CD1c-positive myeloid dendritic cell (primary cell): ENCODE data around the gene KCNMA1.

Source experiments
- DNase-seq: peaks from one replicate; pipeline ENCODE4 v3.0.0-alpha.2; 2016; ENCODE audit errors: extremely low spot score

The KCNMA1 gene

DNA sequence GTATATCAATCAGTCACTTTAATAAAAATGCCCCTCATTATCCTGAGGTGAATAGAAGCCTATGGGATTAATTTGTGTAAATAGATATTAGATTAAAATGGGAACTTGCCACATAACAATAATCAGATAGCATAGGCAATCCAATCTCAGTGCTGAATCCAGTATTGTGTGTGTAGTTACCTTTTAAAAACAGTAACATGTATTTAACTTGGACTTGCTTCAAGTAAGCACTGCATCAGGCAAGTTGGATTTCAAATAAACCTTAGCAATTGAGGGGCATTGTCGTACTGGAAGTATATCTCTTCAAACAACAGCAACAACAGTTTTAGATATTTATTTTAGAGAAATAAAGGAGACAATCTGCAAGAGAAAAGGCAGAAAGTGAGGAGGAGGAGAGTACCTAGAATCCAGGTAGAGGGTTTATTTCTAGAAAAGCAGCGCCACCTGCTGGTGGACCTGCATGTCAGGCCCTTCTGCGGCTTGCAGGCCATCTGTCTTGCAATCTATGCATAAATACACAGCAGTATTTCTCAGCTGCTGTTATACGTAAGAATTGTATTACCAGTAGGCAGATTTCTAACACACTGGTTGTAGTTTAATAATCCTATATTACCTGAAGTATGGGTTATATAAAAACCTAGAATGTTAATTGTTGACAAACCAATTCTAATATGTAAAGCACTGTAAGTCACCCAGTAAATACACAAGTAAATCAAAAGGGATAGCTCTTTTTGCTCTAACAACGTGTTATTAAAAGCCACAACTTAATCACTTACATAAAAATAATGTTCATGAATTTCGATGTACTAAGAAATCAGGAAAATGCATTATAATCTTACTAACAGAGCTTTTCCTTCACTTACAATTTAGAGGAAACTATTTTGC, 652.8 kb downstream of the KCNMA1 start:
- DNase-seq = peak; percentile 70

DNA sequence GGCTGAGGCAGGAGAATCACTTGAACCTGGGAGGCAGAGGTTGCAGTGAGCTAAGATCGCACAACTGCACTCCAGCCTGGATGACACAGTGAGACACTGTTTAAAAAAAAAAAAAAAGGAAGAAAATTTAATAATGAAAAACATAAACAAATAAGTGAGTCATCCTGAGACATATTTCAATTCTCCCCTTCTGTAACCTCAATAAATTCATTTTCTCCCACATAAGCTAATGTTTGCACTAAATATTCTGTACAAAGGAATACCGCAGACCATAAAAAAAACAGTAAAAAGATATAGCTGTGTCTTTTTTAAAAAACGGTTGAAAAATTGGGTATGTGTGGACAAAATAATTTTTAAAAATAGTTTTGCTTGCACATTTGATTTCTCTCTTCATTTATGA, 654.0 kb downstream of the KCNMA1 start:
- DNase-seq = no peak

DNA sequence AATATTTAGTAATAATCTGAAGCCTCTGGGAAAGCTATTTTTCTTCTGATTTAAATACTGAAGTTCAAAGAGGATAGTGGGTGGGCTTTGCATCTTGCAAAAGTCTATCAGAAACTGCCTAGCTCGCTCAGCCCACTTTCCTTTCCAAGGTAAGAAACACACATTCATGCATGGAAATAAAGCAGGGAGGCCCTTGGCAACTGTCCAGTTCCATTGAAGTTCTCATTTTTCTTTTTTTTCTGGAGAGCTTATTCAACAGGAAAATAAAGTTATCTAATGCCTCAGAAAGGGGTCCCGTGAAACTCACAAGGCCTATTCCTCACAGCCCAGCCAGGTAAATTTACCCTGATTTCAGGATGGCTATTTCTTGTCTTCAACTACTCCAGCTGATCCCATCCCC, 654.9 kb downstream of the KCNMA1 start:
- no peak for DNase-seq

DNA sequence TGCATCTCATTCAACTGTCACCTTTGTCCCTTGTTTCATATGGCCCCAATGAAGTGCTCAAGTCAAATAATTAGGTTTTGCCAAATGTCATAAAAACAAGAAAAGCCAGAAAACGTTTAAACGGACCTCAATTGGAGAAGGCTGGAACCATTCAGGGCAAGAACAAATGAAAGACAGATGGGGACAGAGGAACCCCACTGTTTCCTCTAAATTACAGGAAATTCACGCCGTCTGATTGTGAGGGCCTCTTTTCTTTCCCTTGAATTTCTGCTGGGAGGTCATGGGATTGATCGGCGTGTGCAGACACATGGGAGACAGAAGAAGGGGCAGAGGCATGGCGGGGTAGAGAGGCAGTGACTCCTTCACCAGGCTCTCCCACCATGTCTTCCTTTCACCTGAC, 656.4 kb downstream of the KCNMA1 start:
- DNase-seq = no peak

DNA sequence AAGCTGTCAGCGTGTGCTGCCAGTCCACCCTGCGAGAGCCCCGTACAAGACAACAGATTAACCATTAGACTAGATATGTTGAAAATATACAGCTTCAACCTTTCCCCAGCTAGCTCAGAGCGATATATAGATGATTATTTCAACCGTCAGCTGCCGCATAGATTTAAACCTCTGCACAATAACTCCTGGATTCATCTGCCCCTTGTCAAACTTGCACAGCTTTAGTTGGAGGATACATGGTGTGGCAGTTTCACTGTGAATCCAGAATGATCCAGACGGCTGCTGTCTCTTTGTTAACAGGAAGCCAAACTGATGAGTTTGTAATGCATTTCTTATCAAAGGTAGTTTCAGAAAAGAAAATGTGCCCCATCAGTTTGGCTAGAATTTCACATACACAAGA, 659.7 kb downstream of the KCNMA1 start:
- DNase-seq = no peak

DNA sequence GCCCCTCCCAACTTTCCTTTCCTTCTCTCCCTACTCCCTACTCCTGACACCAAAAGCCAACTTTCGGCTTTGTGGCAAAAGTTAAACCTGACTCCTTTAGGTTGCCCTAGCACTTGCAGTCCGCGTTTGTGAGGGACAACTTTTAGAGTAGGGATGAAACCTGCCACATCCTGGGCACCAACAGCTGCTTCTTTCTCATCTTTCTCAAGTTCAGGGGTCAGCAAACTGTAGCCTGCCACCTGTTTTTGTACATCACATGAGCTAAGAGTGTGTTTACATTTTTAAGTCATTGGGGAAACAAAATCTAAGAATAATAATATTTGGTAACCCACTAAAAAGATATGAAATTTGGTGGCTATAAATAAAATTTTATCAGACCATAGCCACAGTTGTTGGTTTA, 660.6 kb downstream of the KCNMA1 start:
- no peak for DNase-seq

DNA sequence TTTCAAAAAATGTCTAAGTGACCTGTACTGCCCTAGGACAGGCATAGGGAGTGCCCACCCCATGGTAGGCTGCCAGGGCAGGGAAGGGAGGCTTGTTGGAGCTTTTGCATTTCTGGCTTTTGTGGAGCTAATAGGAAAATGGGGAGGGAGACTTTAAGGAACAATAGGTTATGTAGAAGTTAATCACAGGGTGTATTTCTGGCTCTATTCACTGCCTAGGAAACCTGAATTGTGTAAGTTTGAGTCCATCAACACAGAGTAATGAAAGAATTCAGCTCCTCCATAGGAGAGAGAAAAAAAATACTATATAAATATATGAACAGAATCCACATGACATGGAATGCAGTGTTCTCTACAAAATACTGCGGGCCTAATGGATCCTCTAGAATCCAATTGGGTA, 661.5 kb downstream of the KCNMA1 start:
- DNase-seq = no peak

DNA sequence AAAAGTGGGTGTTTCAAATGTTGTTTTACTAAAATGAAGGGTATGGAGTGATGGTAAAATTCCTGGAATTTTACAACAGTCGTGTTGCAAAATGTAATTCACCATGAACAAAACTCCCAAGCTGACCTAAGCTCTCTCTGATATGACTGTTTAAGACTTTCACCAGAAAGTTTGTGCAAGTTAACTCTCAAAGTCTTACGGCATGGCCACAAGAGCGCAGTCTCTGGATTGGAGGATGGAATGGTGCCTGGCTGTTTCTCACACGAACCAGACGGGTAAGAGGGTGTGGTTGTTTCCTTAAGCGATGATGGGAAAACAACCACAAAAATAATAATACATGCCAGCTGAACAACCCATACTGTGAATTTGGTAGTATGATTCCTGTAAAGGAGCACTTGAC, 662.5 kb downstream of the KCNMA1 start:
- no peak for DNase-seq

DNA sequence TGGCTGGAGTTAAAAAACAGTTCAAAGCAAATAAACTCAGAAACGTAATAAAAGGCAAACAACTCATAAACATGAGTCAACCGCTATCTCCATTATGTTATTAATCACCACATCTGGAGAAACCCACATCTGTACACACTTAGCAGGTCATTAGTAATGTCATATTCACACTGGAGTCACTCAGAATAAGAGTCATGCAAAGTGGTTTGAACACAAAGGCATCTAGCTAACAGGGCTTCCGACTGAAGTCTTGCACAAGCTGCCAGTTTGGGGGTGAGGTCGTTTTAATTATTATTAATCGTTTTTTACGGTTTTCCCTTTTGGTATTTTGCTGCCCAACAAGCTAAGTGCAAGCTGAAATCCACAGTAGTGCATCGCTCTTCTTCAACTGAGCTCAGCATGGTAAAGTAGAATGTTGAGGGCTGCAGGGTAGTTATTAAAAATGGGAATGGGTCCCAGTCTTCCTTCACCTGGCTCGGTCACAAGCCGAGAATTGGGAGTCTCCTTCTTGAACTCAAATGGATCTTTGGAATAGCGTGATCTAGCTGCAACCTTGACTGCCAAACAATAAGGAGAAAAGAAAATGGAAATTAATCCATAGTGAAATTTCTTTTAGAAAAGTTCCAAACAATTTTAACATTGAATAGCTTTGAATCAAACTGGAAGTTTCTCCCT, 663.5 kb downstream of the KCNMA1 start:
- no peak for DNase-seq

DNA sequence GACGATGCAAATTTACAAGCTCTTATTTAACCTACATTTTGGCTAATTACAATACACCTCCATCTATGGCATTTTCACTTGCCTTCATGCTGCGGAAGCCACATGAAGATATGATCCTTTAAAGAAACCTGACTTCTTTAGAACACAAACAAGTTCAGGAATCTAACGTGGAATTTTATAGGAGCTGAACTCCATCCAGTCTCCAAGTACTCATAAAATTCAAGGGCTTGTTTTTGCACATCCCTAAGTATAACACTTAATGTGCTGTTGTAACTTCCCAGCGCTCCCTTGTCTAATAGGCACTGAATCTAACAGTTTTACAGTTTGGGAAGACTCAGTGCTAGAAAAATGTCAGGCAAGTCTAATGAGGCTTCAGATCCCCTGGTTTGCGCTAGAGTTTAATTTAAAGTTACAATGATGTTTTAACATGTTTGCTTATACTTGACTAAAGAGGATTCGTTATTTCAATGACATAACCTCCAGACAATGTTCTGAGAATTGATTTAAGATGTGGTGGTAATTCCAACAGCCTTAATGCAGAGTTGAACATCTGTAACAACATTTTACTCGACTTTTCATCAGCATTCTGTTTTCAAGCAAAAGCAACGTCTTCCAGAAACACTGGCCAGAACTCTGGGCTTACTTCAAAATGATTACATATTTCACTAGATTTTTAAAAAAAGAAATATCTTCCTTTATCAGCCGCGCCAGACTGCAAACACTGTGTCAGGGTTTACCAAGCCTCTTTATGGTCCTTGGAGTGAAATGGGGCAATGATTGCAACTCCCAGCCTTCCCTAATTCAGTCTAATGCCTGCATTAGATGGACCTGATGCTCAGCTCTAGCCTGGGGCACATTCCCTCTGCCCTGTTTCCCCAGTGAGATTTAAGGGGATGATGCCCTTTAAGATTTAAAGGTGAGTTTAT, 664.3 kb downstream of the KCNMA1 start:
- no peak for DNase-seq

DNA sequence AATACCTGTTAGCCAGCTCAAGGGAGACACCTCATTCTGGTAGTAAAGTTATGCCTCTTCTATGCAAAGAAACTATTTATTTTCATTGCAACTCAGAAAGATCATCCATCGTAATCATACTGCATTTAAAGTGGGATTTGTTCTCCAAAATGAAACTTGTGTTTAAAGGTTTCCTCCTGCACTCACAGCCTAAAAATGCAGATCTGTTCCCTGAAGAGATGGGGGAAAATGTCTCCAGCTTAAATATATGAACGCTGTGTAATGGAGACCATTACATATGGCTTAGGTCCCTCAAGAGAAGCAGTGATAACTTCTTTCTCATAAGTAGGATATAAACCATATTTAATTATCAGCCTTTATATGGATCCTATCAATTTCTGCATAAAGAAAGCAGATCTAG, 665.1 kb downstream of the KCNMA1 start:
- DNase-seq = no peak

DNA sequence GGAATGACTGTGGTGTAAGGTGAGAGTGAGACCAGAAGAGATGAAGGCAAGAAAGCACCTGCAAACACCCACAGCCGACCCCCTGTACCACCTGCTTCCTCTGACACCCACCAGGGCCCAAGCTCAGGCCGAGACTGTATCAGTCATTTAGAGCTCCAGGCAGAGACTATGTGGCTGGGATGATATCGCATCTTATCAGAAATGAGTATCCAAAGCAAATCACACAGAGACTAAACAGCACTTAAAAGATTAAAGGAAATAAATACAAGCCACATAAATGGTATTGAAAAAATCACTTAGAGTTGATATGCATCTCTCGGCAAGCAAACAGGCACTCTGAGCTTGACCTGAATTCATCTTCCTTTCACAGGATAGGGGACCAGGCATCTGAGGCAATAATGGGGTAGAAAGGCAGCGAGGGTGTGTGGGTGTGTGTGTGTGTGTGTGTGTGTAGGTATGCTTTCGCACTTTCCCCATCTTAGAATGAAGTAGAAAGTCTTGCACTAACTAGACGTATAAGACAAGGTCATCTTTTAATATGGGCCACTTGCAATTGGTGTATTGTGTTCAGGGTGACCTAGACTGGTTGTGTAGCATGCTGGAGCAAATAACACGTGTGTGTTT, 665.9 kb downstream of the KCNMA1 start:
- DNase-seq = no peak

DNA sequence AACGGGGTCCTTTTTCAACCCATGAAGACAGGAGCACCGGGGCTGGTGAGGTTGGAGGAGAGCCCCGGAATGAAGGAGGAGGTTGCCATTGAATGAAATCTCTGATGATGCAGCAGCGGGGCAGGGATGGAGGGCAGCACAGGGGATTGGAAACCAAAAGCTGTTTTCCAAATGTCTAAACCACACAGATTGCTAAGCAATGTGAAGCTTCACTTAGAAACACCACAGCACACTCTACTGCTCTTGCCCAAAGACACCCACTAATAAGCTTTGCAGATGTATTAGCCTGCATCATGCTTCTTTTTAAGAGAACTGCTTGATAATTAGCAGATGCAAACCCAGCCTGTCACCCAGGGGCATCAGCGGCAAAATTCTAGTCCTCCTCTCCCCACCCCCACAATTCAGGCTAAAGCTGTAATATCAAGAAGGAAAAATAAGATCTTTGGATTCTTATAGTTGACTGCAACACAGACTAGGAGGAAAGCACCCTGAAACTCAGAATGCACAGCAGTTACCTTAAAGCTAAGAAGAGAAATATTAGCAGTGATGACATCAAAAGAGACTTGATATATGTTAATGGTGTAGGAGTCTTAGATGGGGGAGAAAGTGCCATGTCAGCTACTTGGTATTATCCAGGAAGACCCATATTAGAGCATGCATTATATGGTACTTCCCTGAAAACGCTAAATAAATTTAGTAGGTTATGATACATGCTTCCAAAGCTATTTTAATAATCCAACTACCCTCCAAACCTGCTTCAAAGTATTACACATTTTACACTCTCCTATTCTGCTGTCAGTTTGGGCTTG, 666.7 kb downstream of the KCNMA1 start:
- no peak for DNase-seq

DNA sequence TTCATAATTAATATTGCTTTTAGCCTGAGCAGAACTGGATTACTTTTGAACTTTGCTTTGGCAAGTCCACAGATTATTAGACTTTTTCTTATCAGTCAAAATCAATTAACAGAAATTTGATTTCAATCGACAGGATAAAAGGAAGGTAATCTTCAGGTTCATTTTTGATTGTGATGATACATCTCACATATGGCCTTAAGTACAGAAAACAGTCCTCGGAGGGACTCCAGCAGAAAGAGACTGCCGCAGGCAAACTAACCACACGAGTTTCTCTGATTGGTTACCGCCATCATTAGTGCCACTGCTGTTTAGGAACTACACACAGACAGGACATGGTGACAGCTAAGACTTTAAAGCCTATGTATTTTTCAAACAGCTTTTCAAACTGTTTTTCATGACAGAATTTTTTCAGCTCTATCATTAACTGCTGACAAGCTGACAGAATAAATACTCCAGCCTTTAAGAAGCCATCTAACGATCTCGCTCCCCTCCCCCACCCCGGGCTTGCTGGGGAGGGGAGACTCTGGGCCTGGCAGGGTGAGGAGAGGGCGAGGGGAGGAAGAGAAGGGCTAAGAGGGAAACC, 668.2 kb downstream of the KCNMA1 start:
- DNase-seq = no peak

DNA sequence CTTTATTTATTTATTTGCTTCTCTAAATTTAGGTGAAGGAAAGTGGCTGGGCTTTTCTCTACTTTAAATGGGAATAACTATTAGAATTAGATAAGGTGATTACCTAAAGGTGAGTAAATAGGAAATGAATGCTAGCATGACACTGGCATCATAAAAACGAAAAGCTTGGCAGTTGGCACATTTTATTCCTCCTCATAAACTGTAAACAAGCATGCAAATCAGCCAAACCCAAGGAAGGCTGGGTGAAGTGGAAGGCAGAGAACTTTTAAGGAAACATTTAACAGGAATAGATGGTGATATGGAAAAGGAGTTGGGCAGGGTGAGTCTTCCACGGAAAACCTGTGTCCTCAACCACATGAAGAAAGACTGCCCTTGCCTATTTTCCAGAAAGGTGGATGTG, 669.1 kb downstream of the KCNMA1 start:
- DNase-seq = no peak

DNA sequence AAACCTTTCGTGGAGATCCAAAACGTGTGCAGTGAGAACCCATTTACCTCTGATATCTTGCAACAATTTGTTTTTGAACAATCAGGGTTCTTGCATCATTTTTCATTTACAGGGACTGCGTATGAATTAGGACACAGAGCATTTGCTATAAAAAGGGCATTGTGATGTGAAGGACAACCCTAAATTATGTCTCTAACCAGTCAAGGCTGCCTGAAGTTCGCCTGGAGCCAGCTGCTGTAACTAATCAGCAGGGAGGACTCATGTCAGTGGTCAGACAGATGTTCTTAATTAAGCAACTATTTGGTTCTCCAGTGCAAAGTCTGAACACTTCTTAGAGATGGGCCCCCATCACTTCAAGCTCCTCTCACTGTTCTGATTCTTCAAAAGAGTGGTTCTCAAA, 674.8 kb downstream of the KCNMA1 start:
- no peak for DNase-seq

DNA sequence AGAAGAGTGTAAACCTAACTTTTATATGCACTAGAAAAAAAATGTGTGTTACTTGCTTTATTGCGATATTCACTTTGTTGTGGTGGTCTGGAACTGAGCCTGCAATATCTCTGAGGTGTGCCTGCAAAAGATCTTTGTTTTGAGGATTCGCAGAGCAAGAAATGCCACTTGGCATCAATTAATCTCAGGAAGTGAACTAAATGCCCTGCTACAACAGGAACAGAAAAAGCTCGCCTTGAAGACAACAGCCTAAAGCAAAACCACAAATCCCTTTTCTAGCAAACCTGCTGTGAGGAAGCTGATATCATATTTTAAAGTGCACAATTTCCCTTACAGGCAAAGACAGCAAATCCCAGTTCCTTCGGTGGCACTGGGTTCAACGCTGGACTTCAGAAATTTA, 675.8 kb downstream of the KCNMA1 start:
- DNase-seq = peak; percentile 7

DNA sequence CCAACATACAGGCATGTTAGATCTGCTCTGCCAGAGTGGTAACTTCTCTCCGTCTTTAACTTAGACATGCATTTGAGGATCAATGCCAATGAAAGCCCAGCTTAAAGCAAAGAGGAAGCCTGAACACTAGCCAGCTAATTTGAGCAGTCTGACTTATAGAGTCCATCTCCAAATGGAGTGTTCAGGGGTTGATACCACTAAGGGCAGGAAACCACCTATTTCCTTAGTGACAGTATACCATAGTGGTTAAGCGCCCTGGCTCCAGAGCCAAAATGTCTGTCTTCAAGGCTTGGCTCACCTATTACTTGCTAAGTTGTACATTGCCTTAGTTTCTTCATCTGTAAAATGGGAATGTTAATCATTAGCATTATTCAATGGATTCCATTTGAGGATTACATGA, 678.5 kb downstream of the KCNMA1 start:
- no peak for DNase-seq

DNA sequence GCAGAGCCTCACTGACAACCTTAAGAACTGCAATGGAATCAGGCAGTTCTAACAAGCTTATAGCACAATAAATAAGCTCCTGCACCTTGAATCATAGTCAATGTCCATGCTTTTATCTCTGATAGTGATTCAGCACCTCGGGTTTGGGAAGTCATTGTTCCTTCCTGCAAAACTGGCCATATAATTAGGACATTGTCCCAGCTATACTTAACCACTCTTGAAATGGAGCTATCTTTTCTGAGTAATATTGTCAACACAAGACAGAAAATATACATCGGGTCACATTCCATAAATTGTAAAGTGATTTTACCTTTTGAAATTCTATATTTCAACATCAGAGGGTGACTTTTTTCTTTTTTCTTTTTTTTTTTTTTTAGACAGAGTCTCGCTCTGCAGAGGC, 682.8 kb downstream of the KCNMA1 start:
- DNase-seq = no peak

DNA sequence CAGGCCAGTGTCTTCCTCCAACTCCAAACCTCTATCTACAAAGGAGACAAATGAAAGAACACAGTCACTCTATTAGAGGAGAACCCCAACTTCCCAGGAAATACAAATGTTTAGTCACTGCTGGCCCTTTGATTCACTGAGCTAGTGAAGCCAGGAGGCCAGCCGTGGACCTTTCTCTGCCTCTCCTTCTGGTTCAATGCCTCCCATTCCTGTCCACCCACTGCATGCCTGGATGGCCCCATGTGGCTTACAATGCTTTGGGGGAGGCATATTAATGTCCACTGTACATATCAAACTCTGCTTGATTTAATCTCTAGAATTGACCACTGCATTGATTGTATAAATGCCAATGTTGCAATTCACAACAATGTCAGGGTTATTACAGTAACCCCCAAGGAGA, 687.3 kb downstream of the KCNMA1 start:
- no peak for DNase-seq

DNA sequence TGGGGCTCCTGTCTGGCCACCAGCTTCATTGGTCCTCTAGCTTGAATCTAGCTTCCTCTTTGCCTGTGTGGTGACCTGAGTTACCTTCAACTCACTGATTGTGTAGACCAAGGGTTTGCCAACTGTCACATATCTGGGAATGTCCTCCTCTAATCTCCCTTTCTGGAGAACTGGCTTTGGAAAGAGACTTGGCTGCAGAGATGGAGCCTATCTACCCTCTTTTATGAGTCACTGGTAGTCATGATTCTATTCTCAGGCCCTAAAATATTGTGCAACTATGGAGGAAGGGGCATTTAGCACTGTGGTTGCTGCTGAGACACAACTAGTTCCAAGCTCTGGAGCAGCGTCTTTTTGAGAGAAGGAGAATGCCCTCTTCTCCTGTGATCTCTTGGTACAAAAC, 691.3 kb downstream of the KCNMA1 start:
- DNase-seq = no peak
